SU-DHL-6 (cell line): ENCODE data around the gene ATG14.
"Not testable (repeated sequence)": the region's sequence is repeated elsewhere in the genome, so short reads cannot be mapped to it uniquely, and the experiment has no call there.

ENCODE experiments used
- H2AFZ ChIP-seq: fragments of 200-600 bp; sonication (generic); 2 replicates; pipeline ENCODE4 v1.6.1; 2014; ENCODE audit warnings: low read depth, mild to moderate bottlenecking, moderate library complexity, mixed read lengths, antibody characterized with exemption, low read length; ENCODE audit not compliant: severe bottlenecking
- H3F3A ChIP-seq: fragments of 200-600 bp; shearing (Covaris generic); 2 replicates; pipeline ENCODE4 v1.6.0; 2016; ENCODE audit warnings: antibody characterized with exemption, mild to moderate bottlenecking; ENCODE audit not compliant: insufficient read depth
- H3K27ac ChIP-seq: fragments of 200-600 bp; sonication (generic); 2 replicates; pipeline ENCODE4 v1.5.1; 2016; ENCODE audit warnings: low read depth, mild to moderate bottlenecking, low read length, moderate library complexity, mixed read lengths
- H3K27me3 ChIP-seq: fragments of 200-600 bp; sonication (generic), shearing (Covaris generic); 2 replicates; pipeline ENCODE4 v1.6.0; 2014; ENCODE audit warnings: mild to moderate bottlenecking, low read length
- H3K36me3 ChIP-seq: fragments of 200-600 bp; sonication (generic); 2 replicates; pipeline ENCODE4 v1.6.1; 2014; ENCODE audit warnings: mild to moderate bottlenecking, low read length, mixed read lengths
- H3K4me2 ChIP-seq: fragments of 300-600, 200-600 bp; shearing (Covaris generic), sonication (generic); 2 replicates; pipeline ENCODE4 v1.6.0; 2014; ENCODE audit warnings: low read length, low read depth, mild to moderate bottlenecking; ENCODE audit not compliant: poor library complexity, severe bottlenecking
- H3K4me3 ChIP-seq: fragments of 200-600 bp; sonication (generic); 2 replicates; pipeline ENCODE4 v1.5.1; 2014; ENCODE audit warnings: antibody characterized with exemption, low read length, mild to moderate bottlenecking, mixed read lengths; ENCODE audit not compliant: insufficient read depth, poor library complexity, severe bottlenecking
- H3K79me2 ChIP-seq: fragments of 200-600 bp; sonication (generic); 2 replicates; pipeline ENCODE4 v1.6.1; 2014; ENCODE audit warnings: mild to moderate bottlenecking, low read length, moderate library complexity; ENCODE audit not compliant: insufficient read depth
- H3K9ac ChIP-seq: fragments of 200-600 bp; sonication (generic); 2 replicates; pipeline ENCODE4 v1.7.0; 2014; ENCODE audit warnings: mild to moderate bottlenecking, low read length
- H3K9me2 ChIP-seq: fragments of 200-600 bp; sonication (generic); replicated peaks from 2 replicates; pipeline ENCODE4 v1.6.1; 2014; ENCODE audit warnings: low read length; ENCODE audit not compliant: insufficient read depth
- H3K9me3 ChIP-seq: fragments of 200-600 bp; sonication (generic); 2 replicates; pipeline ENCODE4 v1.6.1; 2014; ENCODE audit warnings: low read length, mixed read lengths; ENCODE audit not compliant: insufficient read depth
- H4K20me1 ChIP-seq: fragments of 200-600 bp; sonication (generic); 2 replicates; pipeline ENCODE4 v1.6.1; 2014; ENCODE audit warnings: low read depth, mild to moderate bottlenecking, antibody characterized with exemption, low read length, moderate library complexity, mixed read lengths
- CTCF ChIP-seq: fragments of 200-600 bp; sonication (generic); IDR thresholded peaks from one replicate; pipeline ENCODE4 v1.5.1; 2017; ENCODE audit warnings: antibody characterized with exemption, mild to moderate bottlenecking, low read length, moderate library complexity; ENCODE audit not compliant: insufficient read depth, poor library complexity, severe bottlenecking
- EZH2phosphoT487 ChIP-seq: fragments of 200-600 bp; sonication (generic), shearing (Covaris generic); conservative IDR thresholded peaks from 2 replicates; pipeline ENCODE4 v1.6.1; 2018; ENCODE audit warnings: mild to moderate bottlenecking, antibody characterized with exemption, low read length, moderate library complexity, mixed read lengths

Gene ATG14

DNA sequence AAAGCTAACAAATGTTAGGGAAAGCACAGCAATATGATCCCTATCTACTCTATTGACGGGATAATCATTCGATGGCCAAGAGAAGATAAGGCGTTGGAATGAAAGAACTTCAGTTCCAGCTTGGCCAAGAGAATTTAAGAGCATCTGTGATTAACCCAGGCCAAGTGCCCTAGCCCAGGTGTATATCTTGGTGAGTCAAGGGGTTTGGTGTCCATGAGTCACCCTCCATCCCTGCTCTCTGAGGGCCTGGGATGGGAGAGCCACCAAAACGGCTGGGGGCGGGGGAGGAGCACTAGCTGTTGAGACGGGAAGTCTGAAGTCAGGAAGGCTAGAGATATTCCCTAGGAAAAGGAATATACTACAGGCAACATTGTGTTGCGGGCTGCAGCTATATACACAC lies 15.8 kb upstream of the ATG14 start:
- no peak overlapping the region for H2AFZ ChIP-seq
- H3K27ac ChIP-seq = no peak overlapping the region
- H3K27me3 ChIP-seq = no peaks in the 10 kb centered on the region
- H3K9ac ChIP-seq = no peak overlapping the region
- H3K36me3 ChIP-seq = no peaks in the 10 kb centered on the region
- H4K20me1 ChIP-seq = no peaks in the 10 kb centered on the region
- no peaks in the 10 kb centered on the region for H3K9me2 ChIP-seq
- no peak overlapping the region for H3K4me3 ChIP-seq
- TF ChIP-seq CTCF (no peak), EZH2phosphoT487 (no peak)
- no peaks in the 10 kb centered on the region for H3K79me2 ChIP-seq
- no peaks in the 10 kb centered on the region for H3K9me3 ChIP-seq
- H3F3A ChIP-seq = no peaks in the 10 kb centered on the region
- H3K4me2 ChIP-seq = no peak overlapping the region

- TF ChIP-seq CTCF = no peak
- no peak for TF ChIP-seq EZH2phosphoT487
- Histone ChIP-seq H3K9me2 (no peaks in the 10 kb centered on the region), H3K9me3 (no peaks in the 10 kb centered on the region), H2AFZ (no peak overlapping the region), H3K79me2 (no peaks in the 10 kb centered on the region), H3K27me3 (no peaks in the 10 kb centered on the region), H3K27ac (no peak overlapping the region), H3F3A (no peaks in the 10 kb centered on the region), H3K9ac (no peak overlapping the region), H3K4me2 (no peak overlapping the region), H3K4me3 (no peak overlapping the region), H3K36me3 (no peaks in the 10 kb centered on the region), H4K20me1 (no peaks in the 10 kb centered on the region)
These were observed 15.3 kb upstream of the ATG14 start for GRCh38 chr14:55426891-55427290.

DNA sequence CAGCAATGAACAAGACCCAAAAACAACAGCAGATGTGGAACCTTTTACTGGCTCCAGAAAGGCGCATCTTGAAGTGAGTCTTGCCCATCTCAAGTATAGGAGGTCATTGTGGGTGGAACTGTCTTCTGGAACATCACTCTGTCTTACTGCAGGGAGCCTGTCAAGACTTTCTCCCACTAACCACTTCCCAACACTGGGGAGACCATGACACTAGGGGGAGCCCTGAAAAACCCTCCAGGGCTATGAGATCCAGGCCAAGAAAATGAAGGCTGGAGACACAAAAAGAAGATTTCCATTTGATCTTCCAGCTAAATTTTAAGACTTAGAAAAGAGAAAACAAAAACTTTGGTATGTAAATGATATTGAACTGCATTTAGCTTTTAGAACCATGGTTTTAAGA lies 13.5 kb upstream of the ATG14 start:
- Histone ChIP-seq H3K27ac (no peak overlapping the region), H3K9me2 (no peaks in the 10 kb centered on the region), H3F3A (no peaks in the 10 kb centered on the region), H3K36me3 (no peaks in the 10 kb centered on the region), H3K9ac (no peak overlapping the region), H3K27me3 (no peaks in the 10 kb centered on the region), H3K9me3 (no peaks in the 10 kb centered on the region), H3K4me2 (no peak overlapping the region), H3K4me3 (no peak overlapping the region), H2AFZ (no peak overlapping the region), H4K20me1 (no peaks in the 10 kb centered on the region), H3K79me2 (no peaks in the 10 kb centered on the region)
- TF ChIP-seq EZH2phosphoT487 (no peak), CTCF (no peak)

DNA sequence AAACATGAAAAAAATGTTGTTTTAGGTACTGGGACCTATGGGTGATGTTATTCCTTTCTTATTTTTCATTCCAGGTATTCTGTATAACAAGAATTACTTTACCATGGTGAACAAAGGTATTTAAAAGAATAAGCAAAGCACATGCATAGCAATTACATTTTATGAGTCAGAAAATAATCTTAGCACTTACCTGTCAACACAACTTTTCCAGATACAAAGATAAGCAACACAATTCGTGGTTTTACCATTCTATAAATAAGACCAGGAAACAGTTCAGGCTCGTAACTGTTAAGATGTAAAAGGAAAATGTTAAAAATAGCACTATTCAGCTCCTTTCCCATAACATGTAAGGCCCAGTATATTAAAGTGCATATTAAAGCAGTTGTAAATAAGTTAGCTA lies 12.3 kb upstream of the ATG14 start:
- H3K9me2 ChIP-seq = no peaks in the 10 kb centered on the region
- TF ChIP-seq CTCF = no peak
- H4K20me1 ChIP-seq = no peaks in the 10 kb centered on the region
- no peaks in the 10 kb centered on the region for H3F3A ChIP-seq
- H3K9ac ChIP-seq = no peak overlapping the region
- H3K4me2 ChIP-seq = no peak overlapping the region
- no peaks in the 10 kb centered on the region for H3K36me3 ChIP-seq
- H2AFZ ChIP-seq = no peak overlapping the region
- H3K79me2 ChIP-seq = no peaks in the 10 kb centered on the region
- H3K27ac ChIP-seq = no peak overlapping the region
- H3K4me3 ChIP-seq = no peak overlapping the region
- H3K27me3 ChIP-seq = no peaks in the 10 kb centered on the region
- H3K9me3 ChIP-seq = no peaks in the 10 kb centered on the region

DNA sequence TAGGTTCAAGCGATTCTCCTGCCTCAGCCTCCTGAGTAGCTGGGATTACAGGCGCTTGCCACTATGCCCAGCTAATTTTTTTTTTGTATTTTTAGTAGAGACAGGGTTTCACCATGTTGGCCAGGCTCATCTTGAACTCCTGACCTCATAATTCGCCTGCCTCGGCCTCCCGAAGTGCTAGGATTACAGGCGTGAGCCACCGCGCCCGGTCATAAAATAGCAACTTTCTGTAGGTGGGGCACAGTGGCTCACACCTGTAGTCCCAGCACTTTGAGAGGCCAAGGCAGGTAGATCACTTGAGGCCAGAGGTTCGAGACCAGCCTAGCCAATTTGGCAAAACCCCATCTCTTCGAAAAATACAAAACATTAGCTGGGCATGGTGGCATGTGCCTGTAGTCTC lies 10.7 kb upstream of the ATG14 start:
- H3K79me2 ChIP-seq, H3K27ac ChIP-seq, H3K9ac ChIP-seq, H4K20me1 ChIP-seq, H3K4me2 ChIP-seq, H3K27me3 ChIP-seq, H2AFZ ChIP-seq, H3K36me3 ChIP-seq, H3F3A ChIP-seq, H3K9me3 ChIP-seq, H3K4me3 ChIP-seq, H3K9me2 ChIP-seq: not testable (repeated sequence)
